Esophagus squamous epithelium (tissue), 5 donors: Measurements from ENCODE around the gene PSMG3. TPM values are rescaled to one million over a fixed set of nuclear protein-coding genes. Genes with fewer than 3 reads are reported as not detected.
A peak's percentile ranks its signal among the peaks of the same experiment; 100 is the strongest.

Source experiments
- DNase-seq: peaks from one replicate; lab custom pipeline; 2025; lab: John Stamatoyannopoulos, UW
- H3K27ac ChIP-seq, 4 donors: fragments of 200-600 bp; sonication (generic); one replicate each; pipeline ENCODE4 v1.5.1; 2016 to 2019; ENCODE audit warnings: mild to moderate bottlenecking in 1 of 4
- H3K27me3 ChIP-seq, 4 donors: fragments of 200-600 bp; sonication (generic); 1 replicate in 3 of 4; 2 replicates in 1 of 4; pipeline versions ENCODE4 v1.5.1 to v1.6.0; 2017 to 2021; ENCODE audit warnings: antibody characterized with exemption in 1 of 4
- H3K36me3 ChIP-seq, 3 donors: fragments of 200-600 bp; sonication (generic); one replicate each; pipeline ENCODE4 v1.5.1; 2016 to 2019
- H3K4me1 ChIP-seq, 3 donors: fragments of 200-600 bp; sonication (generic); one replicate each; pipeline ENCODE4 v1.5.1; 2017 to 2019
- H3K4me3 ChIP-seq, 4 donors: fragments of 200-600 bp; sonication (generic); 1 replicate in 3 of 4; 2 replicates in 1 of 4; pipeline ENCODE4 v1.5.1; 2016 to 2019; ENCODE audit warnings: mild to moderate bottlenecking in 2 of 4, moderate library complexity in 1 of 4
- H3K9me3 ChIP-seq, 3 donors: fragments of 200-600 bp; sonication (generic); one replicate each; pipeline ENCODE4 v1.5.1; 2016 to 2019
- POLR2A ChIP-seq, 4 donors: fragments of 450-650 bp; IDR thresholded peaks; one replicate each; pipeline ENCODE4 v1.6.1; 2017; ENCODE audit warnings: antibody characterized with exemption in 4 of 4, mild to moderate bottlenecking in 4 of 4, moderate library complexity in 3 of 4
- WGBS, 2 donors: methylation state at CpG; one replicate each; pipeline ENCODE4 v1.1.5; 2018; 5-methylcytosine and 5-hydroxymethylcytosine counted together
- intact Hi-C: fragments of 100-400 bp; cut with DNase I; formaldehyde crosslinking; loops from one replicate; pipeline ENCODE4 v1.15.0; 2022
- total RNA-seq, 4 donors: library from RNA; depleted of rRNA; stranded (reverse); fragments of >200 nt; gene quantifications; one replicate each; pipeline ENCODE4 v1.1.0, GENCODE V29; 2016
- TF ChIP-seq, protein P1 (sequence below), 6 experiments: fragments of 450-650 bp in 4 of 6; fragments of 200-600 bp in 2 of 6; sonication (generic) in 2 of 6; IDR thresholded peaks; one replicate each; pipeline ENCODE4 v1.5.1; 2016 to 2019; ENCODE audit warnings: antibody characterized with exemption in 6 of 6, mild to moderate bottlenecking in 4 of 6, moderate library complexity in 4 of 6
- donor health status: DM: yes; HTN: yes; CAD: no.

The PSMG3 gene
- total RNA-seq, 4 donors from 2014 or later: 44.5 to 63.6 (median 47.4) TPM

- Histone ChIP-seq H3K4me3 (peak overlapping the region; percentile 43 to 93 (median 70)), H3K4me1 (peaks cover 44 to 71% (median 49%) of the 10 kb centered on the region in 3 donors), H3K27me3 (no peaks in the 10 kb centered on the region), H3K36me3 (peaks cover 0 to 13% (median 5%) of the 10 kb centered on the region in 3 donors), H3K9me3 (no peaks in the 10 kb centered on the region), H3K27ac (peak overlapping the region; percentile 96 to 99 (median 98))
- TF ChIP-seq, protein P1, sequence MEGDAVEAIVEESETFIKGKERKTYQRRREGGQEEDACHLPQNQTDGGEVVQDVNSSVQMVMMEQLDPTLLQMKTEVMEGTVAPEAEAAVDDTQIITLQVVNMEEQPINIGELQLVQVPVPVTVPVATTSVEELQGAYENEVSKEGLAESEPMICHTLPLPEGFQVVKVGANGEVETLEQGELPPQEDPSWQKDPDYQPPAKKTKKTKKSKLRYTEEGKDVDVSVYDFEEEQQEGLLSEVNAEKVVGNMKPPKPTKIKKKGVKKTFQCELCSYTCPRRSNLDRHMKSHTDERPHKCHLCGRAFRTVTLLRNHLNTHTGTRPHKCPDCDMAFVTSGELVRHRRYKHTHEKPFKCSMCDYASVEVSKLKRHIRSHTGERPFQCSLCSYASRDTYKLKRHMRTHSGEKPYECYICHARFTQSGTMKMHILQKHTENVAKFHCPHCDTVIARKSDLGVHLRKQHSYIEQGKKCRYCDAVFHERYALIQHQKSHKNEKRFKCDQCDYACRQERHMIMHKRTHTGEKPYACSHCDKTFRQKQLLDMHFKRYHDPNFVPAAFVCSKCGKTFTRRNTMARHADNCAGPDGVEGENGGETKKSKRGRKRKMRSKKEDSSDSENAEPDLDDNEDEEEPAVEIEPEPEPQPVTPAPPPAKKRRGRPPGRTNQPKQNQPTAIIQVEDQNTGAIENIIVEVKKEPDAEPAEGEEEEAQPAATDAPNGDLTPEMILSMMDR (IDR thresholded peaks at IDR 0.05): no peak
- peak in 2 of 4 donors; percentile 42 to 69 for TF ChIP-seq POLR2A (IDR thresholded peaks at IDR 0.05)
- WGBS, 2 donors: 2 to 4% methylated on average over 14 to 26 of the region's 36 CpGs
- intact Hi-C loops: no loop called here
- no peak for DNase-seq
These were observed 37.2 kb downstream of the PSMG3 start for GRCh38 chr7:1532456-1533254.

DNA sequence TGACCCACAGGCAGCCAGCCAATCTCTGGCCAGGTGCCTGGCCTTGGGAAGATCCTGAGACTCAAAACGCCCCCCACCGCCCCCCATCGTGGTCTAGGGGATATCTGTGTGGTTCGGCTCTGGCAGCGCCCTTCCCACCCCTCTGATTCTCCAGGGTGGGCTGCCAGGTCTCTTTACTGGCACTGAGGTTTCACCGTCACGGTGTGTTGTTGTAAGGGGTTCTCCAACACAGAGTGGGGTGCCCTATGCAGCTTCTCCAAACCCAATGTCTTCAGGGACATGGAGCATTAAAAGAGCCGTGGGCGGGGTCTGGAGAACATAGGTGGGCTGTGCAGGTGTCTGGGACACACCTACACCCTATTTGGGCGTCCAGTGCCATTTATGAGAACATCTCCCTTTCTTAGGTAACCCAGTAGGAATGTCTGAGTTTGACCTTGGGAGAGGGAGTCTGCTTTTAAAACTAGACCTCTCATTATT, 37.8 kb downstream of the PSMG3 start:
- Histone ChIP-seq H3K27me3 (no peaks in the 10 kb centered on the region), H3K27ac (peak overlapping the region; percentile 96 to 99 (median 98)), H3K4me3 (peak overlapping the region; percentile 43 to 93 (median 70)), H3K36me3 (peaks cover 0 to 13% (median 5%) of the 10 kb centered on the region in 3 donors), H3K9me3 (no peaks in the 10 kb centered on the region), H3K4me1 (peaks cover 43 to 69% (median 43%) of the 10 kb centered on the region in 3 donors)
- no peak for DNase-seq
- no peak for TF ChIP-seq POLR2A (IDR thresholded peaks at IDR 0.05)
- TF ChIP-seq, protein P1 (IDR thresholded peaks at IDR 0.05): no peak
- WGBS, 2 donors: 20 to 28% methylated on average over 2 to 3 of the region's 10 CpGs
- intact Hi-C loops: no loop called here

DNA sequence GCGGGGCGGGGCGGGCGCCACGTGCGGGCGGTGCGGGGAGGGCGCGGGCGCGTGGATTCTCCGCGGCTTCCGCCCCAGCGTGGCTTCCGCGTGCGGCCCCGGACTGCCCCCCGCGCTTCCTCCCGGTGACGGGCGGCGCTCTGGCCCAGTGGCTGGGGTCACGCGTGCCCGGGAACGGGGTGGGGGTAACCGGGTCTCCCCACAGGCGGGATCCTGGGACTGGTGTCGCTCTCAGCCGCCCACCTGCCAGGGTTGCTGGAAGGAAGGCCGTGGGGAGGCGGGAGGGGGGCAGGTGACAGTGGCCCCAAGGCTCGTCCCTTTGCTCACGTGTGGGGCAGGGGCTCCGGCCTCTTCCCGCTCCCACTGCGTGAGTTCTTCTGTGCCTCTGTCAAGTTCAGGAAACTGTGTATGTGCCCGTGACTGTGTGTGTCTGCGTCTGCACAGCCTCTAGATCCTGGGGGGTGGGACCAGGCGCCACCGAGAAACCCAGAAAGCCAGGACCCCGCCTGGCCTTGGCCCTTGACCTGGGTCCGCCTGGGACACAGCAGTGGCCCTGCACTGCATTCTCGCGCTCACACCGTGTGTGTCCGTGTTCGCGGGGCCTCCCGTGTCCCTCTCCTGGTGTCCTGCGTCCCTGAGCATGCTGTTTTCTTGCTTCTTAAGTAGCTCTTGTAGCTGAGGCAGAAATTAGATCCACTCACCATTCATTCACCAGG, 38.4 kb downstream of the PSMG3 start:
- Histone ChIP-seq H3K27ac (peak overlapping the region; percentile 96 to 99 (median 98)), H3K4me3 (peak overlapping the region; percentile 43 to 93 (median 70)), H3K9me3 (no peaks in the 10 kb centered on the region), H3K4me1 (peaks cover 37 to 69% (median 38%) of the 10 kb centered on the region in 3 donors), H3K36me3 (peaks cover 0 to 13% (median 5%) of the 10 kb centered on the region in 3 donors), H3K27me3 (no peaks in the 10 kb centered on the region)
- DNase-seq: no peak
- intact Hi-C loops: no loop called here
- WGBS, 2 donors: 2% methylated on average over 11 of the region's 55 CpGs; no CpG with 5 or more reads in 1 of the 2 donors
- TF ChIP-seq POLR2A (IDR thresholded peaks at IDR 0.05): peak in 2 of 4 donors; percentile 43 to 50
- TF ChIP-seq, protein P1 (IDR thresholded peaks at IDR 0.05): no peak

DNA sequence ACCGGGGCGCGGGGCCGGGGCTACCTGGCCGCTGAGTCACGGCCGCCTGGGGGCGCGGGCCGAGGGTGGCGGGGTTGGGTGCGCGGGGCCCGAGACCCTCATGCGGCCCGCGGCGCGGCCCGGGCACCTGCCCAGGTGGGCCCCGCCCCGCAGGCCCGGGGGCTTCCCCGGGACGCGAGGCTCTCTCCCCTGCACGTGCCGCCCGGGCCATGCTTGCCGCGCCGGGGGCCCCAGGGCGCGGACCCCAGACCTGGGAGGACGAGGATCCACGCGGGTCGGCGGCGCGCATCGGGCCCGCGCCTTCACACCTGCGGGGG, 38.9 kb downstream of the PSMG3 start:
- H3K4me1 ChIP-seq: peaks cover 32 to 66% (median 33%) of the 10 kb centered on the region in 3 donors
- no peaks in the 10 kb centered on the region for H3K9me3 ChIP-seq
- TF ChIP-seq, protein P1 (IDR thresholded peaks at IDR 0.05): no peak
- no peak for TF ChIP-seq POLR2A (IDR thresholded peaks at IDR 0.05)
- intact Hi-C loops: no loop called here
- DNase-seq: no peak
- H3K4me3 ChIP-seq: peak overlapping the region; percentile 43 to 93 (median 70)
- H3K36me3 ChIP-seq: peaks cover 0 to 8% (median under 1%) of the 10 kb centered on the region in 3 donors
- H3K27ac ChIP-seq: peak overlapping the region; percentile 96 to 99 (median 98)
- WGBS, 2 donors: no CpG with 5 or more reads among the region's 45 CpGs
- H3K27me3 ChIP-seq: no peaks in the 10 kb centered on the region
